HUES64 (cell line): Measurements from ENCODE around the gene OR2S2.
"Not testable (repeated sequence)": the region's sequence is repeated elsewhere in the genome, so short reads cannot be mapped to it uniquely, and the experiment has no call there.

Experiments used
- H3K27ac ChIP-seq: 2 replicates; pipeline ENCODE4 v1.7.0; 2013; ENCODE audit warnings: low read depth, low read length, inconsistent platforms
- H3K27me3 ChIP-seq: 2 replicates; pipeline ENCODE4 v1.6.1; 2013; ENCODE audit warnings: mild to moderate bottlenecking, low read length; ENCODE audit not compliant: insufficient read depth
- H3K36me3 ChIP-seq: 2 replicates; pipeline ENCODE4 v1.6.1; 2013; ENCODE audit warnings: mild to moderate bottlenecking, low read length; ENCODE audit not compliant: insufficient read depth
- H3K4me1 ChIP-seq: 2 replicates; pipeline ENCODE4 v1.6.1; 2013; ENCODE audit warnings: mild to moderate bottlenecking, low read length, moderate library complexity; ENCODE audit not compliant: insufficient read depth
- H3K4me3 ChIP-seq: 2 replicates; pipeline ENCODE4 v1.5.1; 2013; ENCODE audit warnings: mild to moderate bottlenecking, low read length, moderate library complexity
- H3K9ac ChIP-seq: 2 replicates; pipeline ENCODE4 v1.6.1; 2013; ENCODE audit warnings: mild to moderate bottlenecking, low read depth, low read length
- H3K9me3 ChIP-seq: 2 replicates; pipeline ENCODE4 v1.6.1; 2013; ENCODE audit warnings: low read depth, low read length; ENCODE audit not compliant: insufficient read depth
- WGBS: fragments of 150-250, 120-280 bp; methylation state at CpG from one replicate; pipeline ENCODE4 v1.1.7; 2013; ENCODE audit warnings: missing lambda C conversion rate; 5-methylcytosine and 5-hydroxymethylcytosine counted together

Gene OR2S2

GRCh38 chr9:35944173-35944572, 13.8 kb downstream of the OR2S2 start:
- 96% methylated on average over 3 of the region's 3 CpGs for WGBS

GRCh38 chr9:35942286-35942685, 15.7 kb downstream of the OR2S2 start:
- Histone ChIP-seq H3K9me3 (peaks cover 4% of the 10 kb centered on the region), H3K36me3 (no peaks in the 10 kb centered on the region), H3K9ac (no peak overlapping the region), H3K4me1 (no peaks in the 10 kb centered on the region), H3K27me3 (peaks cover 58% of the 10 kb centered on the region), H3K27ac (no peak overlapping the region), H3K4me3 (no peak overlapping the region)
- WGBS: 95% methylated on average over 4 of the region's 5 CpGs

More at GRCh38 chr9:35944173-35944572, 13.8 kb downstream of the OR2S2 start:
- Histone ChIP-seq H3K27ac (no peak overlapping the region), H3K9me3 (peaks cover 4% of the 10 kb centered on the region), H3K4me1 (no peaks in the 10 kb centered on the region), H3K4me3 (no peak overlapping the region), H3K36me3 (no peaks in the 10 kb centered on the region), H3K9ac (no peak overlapping the region), H3K27me3 (peaks cover 54% of the 10 kb centered on the region)

DNA sequence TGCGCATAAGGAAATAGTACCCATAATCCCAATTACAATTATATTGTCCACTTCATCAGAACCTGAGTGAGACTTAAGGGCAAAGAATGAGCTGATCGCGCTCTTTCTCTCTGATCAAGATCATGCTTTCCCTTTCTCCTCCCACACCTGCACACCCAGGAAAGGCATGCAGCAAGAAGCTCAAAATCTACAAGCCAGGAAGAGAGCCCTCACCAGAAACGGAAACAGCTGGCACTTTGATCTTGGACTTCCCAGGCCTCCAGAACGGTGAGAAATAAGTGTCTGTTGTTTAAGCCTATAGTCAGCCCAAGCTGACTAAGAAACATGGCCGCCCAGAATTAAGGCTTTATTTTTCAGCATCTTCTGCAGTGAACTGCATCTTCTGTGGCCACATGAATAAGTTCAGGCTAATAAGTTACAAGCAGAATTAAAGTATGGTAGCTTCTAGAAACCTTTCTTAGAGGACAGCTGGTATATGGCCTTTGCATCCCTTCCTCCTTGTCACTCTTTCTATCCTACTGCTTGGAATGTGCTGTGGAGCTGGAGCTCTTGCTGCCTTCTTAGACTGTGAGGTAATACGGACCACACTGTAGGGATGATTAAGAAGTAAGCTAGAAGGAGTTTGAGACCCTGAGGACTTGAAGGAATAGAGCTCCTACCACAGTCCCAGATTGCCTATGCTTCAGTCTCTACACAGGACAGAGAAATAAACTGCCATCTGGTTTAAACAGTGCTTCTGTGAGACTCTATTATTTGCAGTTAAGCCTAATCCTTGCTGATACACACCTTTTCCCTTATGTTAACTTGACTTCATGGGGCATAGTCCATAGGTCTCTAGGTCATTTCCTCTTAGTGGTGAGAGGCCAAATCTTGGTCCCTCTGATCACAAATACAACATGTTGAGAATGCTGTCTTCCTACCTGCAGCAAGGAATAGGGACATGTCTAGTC, 17.2 kb downstream of the OR2S2 start:
- Histone ChIP-seq H3K4me1 (no peaks in the 10 kb centered on the region), H3K27me3 (peaks cover 58% of the 10 kb centered on the region), H3K36me3 (no peaks in the 10 kb centered on the region), H3K9ac (no peak overlapping the region), H3K4me3 (no peak overlapping the region), H3K27ac (no peak overlapping the region), H3K9me3 (peaks cover 4% of the 10 kb centered on the region)
- WGBS: 80% methylated on average over 7 of the region's 7 CpGs

- Histone ChIP-seq H3K4me1 (no peaks in the 10 kb centered on the region), H3K4me3 (no peak overlapping the region), H3K36me3 (no peaks in the 10 kb centered on the region), H3K9ac (no peak overlapping the region), H3K27ac (no peak overlapping the region), H3K27me3 (peaks cover 55% of the 10 kb centered on the region), H3K9me3 (no peaks in the 10 kb centered on the region)
- 86% methylated on average over 8 of the region's 8 CpGs for WGBS
Observed at GRCh38 chr9:35939679-35940250, 18.2 kb downstream of the OR2S2 start.

DNA sequence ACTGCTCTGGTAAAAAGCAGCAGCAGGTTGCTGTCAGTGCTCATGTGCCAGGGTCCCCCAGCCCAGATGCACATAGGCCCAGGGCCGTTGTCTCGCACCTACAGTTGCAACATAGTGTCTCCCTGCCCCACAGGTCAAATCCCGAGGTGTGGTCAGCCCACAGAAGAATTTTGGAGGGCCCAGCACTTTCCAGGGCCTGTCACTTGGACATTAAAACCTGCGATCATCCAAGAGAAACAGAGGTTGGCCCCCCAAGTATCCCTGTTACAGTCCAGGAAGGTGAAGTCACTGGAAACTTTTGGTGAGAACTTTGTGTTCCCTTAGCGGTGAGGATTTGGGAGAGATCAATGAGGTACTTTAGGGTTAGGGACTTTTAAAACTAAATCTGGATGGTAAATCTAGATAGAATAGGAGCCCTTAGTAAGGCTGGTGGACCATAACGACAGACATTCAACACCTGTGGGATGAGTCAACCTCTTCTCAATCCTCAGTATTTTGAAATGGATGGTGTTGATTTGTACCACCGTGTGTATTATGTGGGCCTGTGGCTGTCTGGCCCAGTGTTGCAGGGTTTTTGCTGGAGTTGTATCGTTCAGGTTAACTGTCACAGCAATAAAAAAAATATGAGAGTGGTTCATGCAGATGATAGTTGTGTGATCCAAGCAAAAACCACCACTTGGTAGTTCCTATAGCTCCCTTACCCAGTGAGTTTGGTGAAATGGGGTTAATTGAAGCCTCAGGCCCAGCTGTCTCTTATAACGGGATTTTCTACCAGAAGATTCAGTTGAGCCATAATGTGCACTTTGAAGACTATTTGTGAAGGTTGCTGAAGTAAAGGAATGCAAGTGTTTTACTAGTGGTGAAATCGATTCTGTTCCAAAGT, 19.2 kb downstream of the OR2S2 start:
- 93% methylated on average over 10 of the region's 10 CpGs for WGBS
- no peak overlapping the region for H3K27ac ChIP-seq
- no peaks in the 10 kb centered on the region for H3K9me3 ChIP-seq
- H3K27me3 ChIP-seq: peaks cover 44% of the 10 kb centered on the region
- H3K9ac ChIP-seq: no peak overlapping the region
- no peaks in the 10 kb centered on the region for H3K4me1 ChIP-seq
- no peak overlapping the region for H3K4me3 ChIP-seq
- H3K36me3 ChIP-seq: no peaks in the 10 kb centered on the region

GRCh38 chr9:35937227-35937626, 20.7 kb downstream of the OR2S2 start:
- Histone ChIP-seq H3K27me3 (peaks cover 29% of the 10 kb centered on the region), H3K36me3 (no peaks in the 10 kb centered on the region), H3K4me1 (no peaks in the 10 kb centered on the region), H3K9me3 (no peaks in the 10 kb centered on the region), H3K9ac (no peak overlapping the region), H3K27ac (no peak overlapping the region), H3K4me3 (no peak overlapping the region)
- WGBS: 71% methylated on average over 2 of the region's 2 CpGs

DNA sequence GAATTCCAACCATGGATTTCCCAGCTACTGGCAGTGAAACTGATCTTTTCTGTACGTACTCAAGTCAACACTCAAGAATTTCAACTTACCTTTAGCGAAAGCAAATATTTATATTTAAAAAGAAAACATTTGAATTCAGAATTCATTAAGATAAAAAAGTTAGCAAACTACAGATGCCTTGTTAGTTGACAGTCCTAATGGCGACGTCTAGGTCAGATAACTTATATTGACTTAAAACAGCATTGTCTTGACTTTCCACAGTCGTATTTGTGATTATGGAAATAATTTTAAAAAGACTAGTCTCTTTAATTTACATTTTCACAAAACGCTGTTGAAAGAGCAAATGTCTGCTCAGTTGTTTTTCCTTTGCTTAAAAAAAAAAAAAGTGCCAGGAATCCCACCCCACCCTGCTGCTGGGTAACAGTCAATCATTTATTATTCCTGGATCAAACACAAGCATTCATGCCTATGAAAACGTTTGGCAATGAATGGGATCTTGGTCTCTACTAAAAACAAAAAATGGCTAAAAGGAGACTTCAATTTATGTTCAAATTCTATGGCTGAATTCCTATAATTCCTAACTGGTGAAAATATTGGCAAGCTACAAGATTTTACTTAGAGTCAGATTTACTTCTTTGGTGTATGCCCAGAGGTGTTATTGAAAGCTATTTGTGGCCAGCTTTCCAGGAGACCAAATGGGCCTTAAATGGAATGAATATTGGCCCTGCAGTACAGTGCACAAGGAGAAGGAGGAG, 22.0 kb downstream of the OR2S2 start:
- no peak overlapping the region for H3K27ac ChIP-seq
- no peaks in the 10 kb centered on the region for H3K36me3 ChIP-seq
- no peak overlapping the region for H3K4me3 ChIP-seq
- H3K9ac ChIP-seq: no peak overlapping the region
- 74% methylated on average over 6 of the region's 7 CpGs for WGBS
- no peaks in the 10 kb centered on the region for H3K4me1 ChIP-seq
- H3K9me3 ChIP-seq: no peaks in the 10 kb centered on the region
- peaks cover 19% of the 10 kb centered on the region for H3K27me3 ChIP-seq

- no peaks in the 10 kb centered on the region for H3K4me1 ChIP-seq
- H3K36me3 ChIP-seq: no peaks in the 10 kb centered on the region
- H3K9ac ChIP-seq: no peak overlapping the region
- H3K4me3 ChIP-seq: no peak overlapping the region
- H3K27ac ChIP-seq: no peak overlapping the region
- no peaks in the 10 kb centered on the region for H3K9me3 ChIP-seq
- peaks cover 13% of the 10 kb centered on the region for H3K27me3 ChIP-seq
- WGBS: 94% methylated on average over 4 of the region's 4 CpGs
Observed at GRCh38 chr9:35935261-35935660, 22.7 kb downstream of the OR2S2 start.

DNA sequence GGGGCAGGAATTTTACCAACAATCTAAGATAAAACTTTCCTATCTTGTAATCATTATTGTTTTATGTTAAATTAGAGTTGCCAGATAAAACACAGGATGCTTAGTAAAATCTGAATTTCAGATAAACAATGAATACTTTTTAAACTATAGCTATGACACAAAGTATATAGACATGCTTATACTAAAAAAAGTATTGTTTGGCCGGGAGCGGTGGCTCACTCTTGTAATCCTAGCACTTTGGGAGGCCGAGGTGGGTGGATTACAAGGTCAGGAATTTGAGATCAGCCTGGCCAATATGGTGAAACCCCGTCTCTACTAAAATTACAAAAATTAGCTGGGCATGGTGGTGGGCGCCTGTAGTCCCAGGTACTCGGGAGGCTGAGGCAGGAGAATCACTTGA, 23.9 kb downstream of the OR2S2 start:
- not testable (repeated sequence) for H3K9me3 ChIP-seq, H3K27ac ChIP-seq, H3K36me3 ChIP-seq, H3K4me3 ChIP-seq, H3K9ac ChIP-seq, H3K4me1 ChIP-seq
- WGBS: 92% methylated on average over 6 of the region's 6 CpGs
- H3K27me3 ChIP-seq: peaks cover 12% of the 10 kb centered on the region

GRCh38 chr9:35933550-35934067, 24.3 kb downstream of the OR2S2 start:
- Histone ChIP-seq H3K4me3 (no peak overlapping the region), H3K27me3 (peaks cover 9% of the 10 kb centered on the region; the same call in 1 of the 2 replicates), H3K27ac (no peak overlapping the region), H3K36me3 (no peaks in the 10 kb centered on the region), H3K9ac (no peak overlapping the region), H3K4me1 (no peaks in the 10 kb centered on the region), H3K9me3 (no peaks in the 10 kb centered on the region)
- 82% methylated on average over 4 of the region's 4 CpGs for WGBS
